Measurements from ENCODE around the gene GAL3ST2.

GRCh38 chr2:241742320-241742939 is 34.2 kb upstream of the GAL3ST2 start:
- TF ChIP-seq, protein P1, sequence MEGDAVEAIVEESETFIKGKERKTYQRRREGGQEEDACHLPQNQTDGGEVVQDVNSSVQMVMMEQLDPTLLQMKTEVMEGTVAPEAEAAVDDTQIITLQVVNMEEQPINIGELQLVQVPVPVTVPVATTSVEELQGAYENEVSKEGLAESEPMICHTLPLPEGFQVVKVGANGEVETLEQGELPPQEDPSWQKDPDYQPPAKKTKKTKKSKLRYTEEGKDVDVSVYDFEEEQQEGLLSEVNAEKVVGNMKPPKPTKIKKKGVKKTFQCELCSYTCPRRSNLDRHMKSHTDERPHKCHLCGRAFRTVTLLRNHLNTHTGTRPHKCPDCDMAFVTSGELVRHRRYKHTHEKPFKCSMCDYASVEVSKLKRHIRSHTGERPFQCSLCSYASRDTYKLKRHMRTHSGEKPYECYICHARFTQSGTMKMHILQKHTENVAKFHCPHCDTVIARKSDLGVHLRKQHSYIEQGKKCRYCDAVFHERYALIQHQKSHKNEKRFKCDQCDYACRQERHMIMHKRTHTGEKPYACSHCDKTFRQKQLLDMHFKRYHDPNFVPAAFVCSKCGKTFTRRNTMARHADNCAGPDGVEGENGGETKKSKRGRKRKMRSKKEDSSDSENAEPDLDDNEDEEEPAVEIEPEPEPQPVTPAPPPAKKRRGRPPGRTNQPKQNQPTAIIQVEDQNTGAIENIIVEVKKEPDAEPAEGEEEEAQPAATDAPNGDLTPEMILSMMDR (IDR thresholded peaks at IDR 0.05; ENCODE audit: control extremely low read depth in 1 of 3, insufficient read depth in 1 of 3, low read depth in 1 of 3, low read length in 3 of 3), result no peak
- TF ChIP-seq ZNF274 (IDR thresholded peaks at IDR 0.05; ENCODE audit: borderline replicate concordance, extremely low read depth, low read length) (no peak), EP300 (IDR thresholded peaks at IDR 0.05; ENCODE audit: borderline replicate concordance in 1 of 2, low read depth in 2 of 2, low read length in 2 of 2) (no peak), GABPA (IDR thresholded peaks at IDR 0.05; ENCODE audit: borderline replicate concordance, insufficient read depth, low read length) (no peak), KDM1A (IDR thresholded peaks at IDR 0.05; ENCODE audit: borderline replicate concordance, low read length) (no peak), MAX (IDR thresholded peaks at IDR 0.05) (no peak), HDAC6 (IDR thresholded peaks at IDR 0.05; ENCODE audit: low read depth, low read length) (no peak), SRF (IDR thresholded peaks at IDR 0.05; ENCODE audit: low read depth, low read length) (no peak), HDAC2 (IDR thresholded peaks at IDR 0.05; ENCODE audit: borderline replicate concordance in 1 of 2, low read depth in 2 of 2, low read length in 2 of 2) (no peak), EGR1 (IDR thresholded peaks at IDR 0.05; ENCODE audit: borderline replicate concordance, low read depth, low read length) (no peak), RXRA (IDR thresholded peaks at IDR 0.05; ENCODE audit: insufficient read depth, low read depth, low read length) (no peak)
- TF ChIP-seq, protein P2, sequence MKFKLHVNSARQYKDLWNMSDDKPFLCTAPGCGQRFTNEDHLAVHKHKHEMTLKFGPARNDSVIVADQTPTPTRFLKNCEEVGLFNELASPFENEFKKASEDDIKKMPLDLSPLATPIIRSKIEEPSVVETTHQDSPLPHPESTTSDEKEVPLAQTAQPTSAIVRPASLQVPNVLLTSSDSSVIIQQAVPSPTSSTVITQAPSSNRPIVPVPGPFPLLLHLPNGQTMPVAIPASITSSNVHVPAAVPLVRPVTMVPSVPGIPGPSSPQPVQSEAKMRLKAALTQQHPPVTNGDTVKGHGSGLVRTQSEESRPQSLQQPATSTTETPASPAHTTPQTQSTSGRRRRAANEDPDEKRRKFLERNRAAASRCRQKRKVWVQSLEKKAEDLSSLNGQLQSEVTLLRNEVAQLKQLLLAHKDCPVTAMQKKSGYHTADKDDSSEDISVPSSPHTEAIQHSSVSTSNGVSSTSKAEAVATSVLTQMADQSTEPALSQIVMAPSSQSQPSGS (IDR thresholded peaks at IDR 0.05; ENCODE audit: low read length), result no peak

All from H1 (cell line).